HUES48 (cell line): ENCODE measurements around the gene ITGB8.

Experiments
- H3K27ac ChIP-seq: one replicate; pipeline ENCODE4 v1.7.0; 2013; ENCODE audit warnings: low read depth, low read length, inconsistent platforms
- H3K27me3 ChIP-seq: 2 replicates; pipeline ENCODE4 v1.6.1; 2013; ENCODE audit warnings: mild to moderate bottlenecking, low read length; ENCODE audit not compliant: control insufficient read depth, insufficient read depth
- H3K36me3 ChIP-seq: 2 replicates; pipeline ENCODE4 v1.6.1; 2013; ENCODE audit warnings: low read length; ENCODE audit not compliant: control insufficient read depth, insufficient read depth
- H3K4me1 ChIP-seq: 2 replicates; pipeline ENCODE4 v1.6.1; 2013; ENCODE audit warnings: mild to moderate bottlenecking, low read length; ENCODE audit not compliant: control insufficient read depth, insufficient read depth
- H3K4me3 ChIP-seq: 2 replicates; pipeline ENCODE4 v1.5.1; 2013; ENCODE audit warnings: mild to moderate bottlenecking, low read depth, low read length
- H3K9ac ChIP-seq: 2 replicates; pipeline ENCODE4 v1.6.1; 2013; ENCODE audit warnings: mild to moderate bottlenecking, low read depth, low read length, moderate library complexity
- H3K9me3 ChIP-seq: 2 replicates; pipeline ENCODE4 v1.6.1; 2013; ENCODE audit warnings: low read length; ENCODE audit not compliant: control insufficient read depth, insufficient read depth

The ITGB8 gene

GRCh38 chr7:20323595-20323994 lies 7.1 kb upstream of the ITGB8 start:
- no peak overlapping the region for H3K27ac ChIP-seq
- no peak overlapping the region for H3K4me3 ChIP-seq
- H3K27me3 ChIP-seq = no peaks in the 10 kb centered on the region
- no peaks in the 10 kb centered on the region for H3K36me3 ChIP-seq
- no peaks in the 10 kb centered on the region for H3K9me3 ChIP-seq
- H3K4me1 ChIP-seq = 0 out of 2 replicates have a peak, but pooled peaks cover 5% of the 10 kb centered on the region
- H3K9ac ChIP-seq = no peak overlapping the region

- Histone ChIP-seq H3K27me3 (no peaks in the 10 kb centered on the region), H3K4me3 (no peak overlapping the region), H3K9ac (no peak overlapping the region), H3K9me3 (no peaks in the 10 kb centered on the region), H3K36me3 (no peaks in the 10 kb centered on the region), H3K4me1 (peaks cover 8% of the 10 kb centered on the region), H3K27ac (no peak overlapping the region)
Observed at GRCh38 chr7:20326342-20326741, 4.4 kb upstream of the ITGB8 start.

GRCh38 chr7:20327055-20327454 lies 3.6 kb upstream of the ITGB8 start:
- Histone ChIP-seq H3K9ac (no peak overlapping the region), H3K9me3 (no peaks in the 10 kb centered on the region), H3K36me3 (no peaks in the 10 kb centered on the region), H3K27ac (no peak overlapping the region), H3K4me1 (peaks cover 10% of the 10 kb centered on the region), H3K4me3 (no peak overlapping the region), H3K27me3 (peaks cover 5% of the 10 kb centered on the region)

GRCh38 chr7:20328027-20328426 lies 2.7 kb upstream of the ITGB8 start:
- Histone ChIP-seq H3K36me3 (no peaks in the 10 kb centered on the region), H3K4me1 (peaks cover 16% of the 10 kb centered on the region), H3K4me3 (no peak overlapping the region), H3K9me3 (no peaks in the 10 kb centered on the region), H3K27me3 (peaks cover 14% of the 10 kb centered on the region), H3K9ac (no peak overlapping the region), H3K27ac (no peak overlapping the region)

- no peak overlapping the region for H3K27ac ChIP-seq
- no peaks in the 10 kb centered on the region for H3K9me3 ChIP-seq
- peaks cover 16% of the 10 kb centered on the region for H3K27me3 ChIP-seq
- H3K36me3 ChIP-seq = no peaks in the 10 kb centered on the region
- peak overlapping the region; percentile 93 for H3K4me3 ChIP-seq
- no peak overlapping the region for H3K9ac ChIP-seq
- peaks cover 12% of the 10 kb centered on the region for H3K4me1 ChIP-seq
Observed at GRCh38 chr7:20328692-20329091, 2.0 kb upstream of the ITGB8 start.

- peak overlapping the region; percentile 87 for H3K9ac ChIP-seq
- H3K27ac ChIP-seq = peak overlapping the region; percentile 99
- H3K4me1 ChIP-seq = peaks cover 11% of the 10 kb centered on the region
- H3K4me3 ChIP-seq = peak overlapping the region; percentile 93
- H3K36me3 ChIP-seq = no peaks in the 10 kb centered on the region
- H3K27me3 ChIP-seq = peaks cover 16% of the 10 kb centered on the region
- no peaks in the 10 kb centered on the region for H3K9me3 ChIP-seq
Observed at GRCh38 chr7:20329389-20330238, 1.1 kb upstream of the ITGB8 start.

- peak overlapping the region; percentile 99 for H3K27ac ChIP-seq
- peak overlapping the region; percentile 93 for H3K4me3 ChIP-seq
Observed at GRCh38 chr7:20330928-20331909, 519 bp downstream of the ITGB8 start.

GRCh38 chr7:20331910-20332813 lies 1.5 kb downstream of the ITGB8 start:
- Histone ChIP-seq H3K9ac (peak overlapping the region; percentile 87), H3K4me1 (peaks cover 11% of the 10 kb centered on the region), H3K9me3 (no peaks in the 10 kb centered on the region), H3K36me3 (no peaks in the 10 kb centered on the region), H3K4me3 (peak overlapping the region; percentile 93), H3K27me3 (peaks cover 16% of the 10 kb centered on the region), H3K27ac (peak overlapping the region; percentile 99)

More at GRCh38 chr7:20330928-20331909, 519 bp downstream of the ITGB8 start:
- H3K9ac ChIP-seq = peak overlapping the region; percentile 87
- no peaks in the 10 kb centered on the region for H3K36me3 ChIP-seq
- H3K4me1 ChIP-seq = peaks cover 11% of the 10 kb centered on the region
- no peaks in the 10 kb centered on the region for H3K9me3 ChIP-seq
- peaks cover 16% of the 10 kb centered on the region for H3K27me3 ChIP-seq

GRCh38 chr7:20338285-20338684 lies 7.6 kb downstream of the ITGB8 start:
- Histone ChIP-seq H3K9me3 (no peaks in the 10 kb centered on the region), H3K36me3 (no peaks in the 10 kb centered on the region), H3K9ac (no peak overlapping the region), H3K27me3 (no peaks in the 10 kb centered on the region), H3K4me3 (no peak overlapping the region), H3K4me1 (peaks cover 26% of the 10 kb centered on the region), H3K27ac (no peak overlapping the region)

- Histone ChIP-seq H3K4me1 (peaks cover 26% of the 10 kb centered on the region), H3K9ac (no peak overlapping the region), H3K4me3 (no peak overlapping the region), H3K27me3 (no peaks in the 10 kb centered on the region), H3K36me3 (no peaks in the 10 kb centered on the region), H3K27ac (peak overlapping the region; percentile 59), H3K9me3 (no peaks in the 10 kb centered on the region)
Observed at GRCh38 chr7:20340839-20341238, 10.1 kb downstream of the ITGB8 start.
